Activated B cell treated with CpG ODN at 0.5 μM for 24 hours (primary cell): ENCODE data around the gene MYH7. TPM values are rescaled to one million over a fixed set of nuclear protein-coding genes. Genes with fewer than 3 reads are reported as not detected.
"Not testable (repeated sequence)": the region's sequence is repeated elsewhere in the genome, so short reads cannot be mapped to it uniquely, and the experiment has no call there.

Source experiments
- ATAC-seq: fragments of 200-7000 bp; cut with Tn5 transposase; one replicate; pipeline ENCODE4 v1.10.0; 2021; ENCODE audit warnings: low read depth, mild to moderate bottlenecking, moderate library complexity
- CTCF ChIA-PET: fragments of 350-600 bp; sonication (Branson Sonifier 250); formaldehyde crosslinking; loops from one replicate; lab custom pipeline; 2021; ENCODE audit warnings: antibody characterized with exemption; lab: Charles Lee
- POLR2A ChIA-PET: fragments of 350-600 bp; sonication (Branson Sonifier 250); formaldehyde crosslinking; loops from one replicate; lab custom pipeline; 2021; ENCODE audit warnings: antibody characterized with exemption; lab: Charles Lee
- DNase-seq: peaks from one replicate; pipeline ENCODE4 v3.0.0; 2022
- H3K27ac Mint-ChIP-seq: one replicate; pipeline ENCODE4 v1.8.0; 2020; ENCODE audit warnings: mixed read lengths
- H3K27me3 Mint-ChIP-seq: one replicate; pipeline ENCODE4 v1.8.0; 2021; ENCODE audit warnings: mixed read lengths
- H3K36me3 Mint-ChIP-seq: one replicate; pipeline ENCODE4 v1.8.0; 2021; ENCODE audit warnings: low read depth, mixed read lengths
- H3K4me1 Mint-ChIP-seq: one replicate; pipeline ENCODE4 v1.8.0; 2021; ENCODE audit warnings: mixed read lengths
- H3K4me3 Mint-ChIP-seq: one replicate; pipeline ENCODE4 v1.8.0; 2020; ENCODE audit warnings: mild to moderate bottlenecking, mixed read lengths
- H3K9me3 Mint-ChIP-seq: one replicate; pipeline ENCODE4 v1.8.0; 2020; ENCODE audit warnings: mixed read lengths
- intact Hi-C: fragments of 100-400 bp; cut with micrococcal nuclease; formaldehyde crosslinking; loops from one replicate; pipeline ENCODE4 v1.15.1; 2024
- total RNA-seq: library from RNA; stranded (reverse); gene quantifications from 2 replicates; pipeline ENCODE4 v1.2.3, GENCODE V29; 2022
- TF ChIP-seq, protein P1 (sequence below): fragments of 200-600 bp; IDR thresholded peaks from one replicate; pipeline ENCODE4 v1.8.0; 2022; ENCODE audit warnings: antibody characterized with exemption, mild to moderate bottlenecking

Gene MYH7
- total RNA-seq, 1 donor from 2014 or later = not detected

DNA sequence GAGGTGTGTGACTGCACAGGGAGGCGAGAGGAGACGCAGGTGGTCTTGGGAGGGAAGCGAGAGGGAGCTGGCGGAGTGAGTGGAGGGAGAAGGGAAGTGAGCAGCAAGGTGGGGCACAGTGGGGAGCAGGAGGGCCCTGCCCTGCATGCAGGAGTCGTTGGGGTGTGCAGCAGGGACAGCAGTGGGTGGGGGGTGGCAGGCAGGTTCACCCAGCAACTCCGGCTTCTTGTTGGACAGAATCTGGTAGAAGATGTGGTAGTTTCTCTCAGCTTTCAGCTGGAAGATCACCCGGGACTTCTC is 32.4 kb downstream of the MYH7 start:
- Mint-ChIP-seq H3K9me3 (no peaks in the 10 kb centered on the region), H3K27ac (no peak overlapping the region), H3K4me1 (peaks cover 16% of the 10 kb centered on the region), H3K27me3 (peaks cover 37% of the 10 kb centered on the region), H3K4me3 (no peak overlapping the region), H3K36me3 (no peaks in the 10 kb centered on the region)
- ATAC-seq (no peak), DNase-seq (no peak)
- intact Hi-C loops = no loop called here
- TF ChIP-seq, protein P1, sequence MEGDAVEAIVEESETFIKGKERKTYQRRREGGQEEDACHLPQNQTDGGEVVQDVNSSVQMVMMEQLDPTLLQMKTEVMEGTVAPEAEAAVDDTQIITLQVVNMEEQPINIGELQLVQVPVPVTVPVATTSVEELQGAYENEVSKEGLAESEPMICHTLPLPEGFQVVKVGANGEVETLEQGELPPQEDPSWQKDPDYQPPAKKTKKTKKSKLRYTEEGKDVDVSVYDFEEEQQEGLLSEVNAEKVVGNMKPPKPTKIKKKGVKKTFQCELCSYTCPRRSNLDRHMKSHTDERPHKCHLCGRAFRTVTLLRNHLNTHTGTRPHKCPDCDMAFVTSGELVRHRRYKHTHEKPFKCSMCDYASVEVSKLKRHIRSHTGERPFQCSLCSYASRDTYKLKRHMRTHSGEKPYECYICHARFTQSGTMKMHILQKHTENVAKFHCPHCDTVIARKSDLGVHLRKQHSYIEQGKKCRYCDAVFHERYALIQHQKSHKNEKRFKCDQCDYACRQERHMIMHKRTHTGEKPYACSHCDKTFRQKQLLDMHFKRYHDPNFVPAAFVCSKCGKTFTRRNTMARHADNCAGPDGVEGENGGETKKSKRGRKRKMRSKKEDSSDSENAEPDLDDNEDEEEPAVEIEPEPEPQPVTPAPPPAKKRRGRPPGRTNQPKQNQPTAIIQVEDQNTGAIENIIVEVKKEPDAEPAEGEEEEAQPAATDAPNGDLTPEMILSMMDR = no peak
- POLR2A ChIA-PET = no interaction called here
- CTCF ChIA-PET = no interaction called here

DNA sequence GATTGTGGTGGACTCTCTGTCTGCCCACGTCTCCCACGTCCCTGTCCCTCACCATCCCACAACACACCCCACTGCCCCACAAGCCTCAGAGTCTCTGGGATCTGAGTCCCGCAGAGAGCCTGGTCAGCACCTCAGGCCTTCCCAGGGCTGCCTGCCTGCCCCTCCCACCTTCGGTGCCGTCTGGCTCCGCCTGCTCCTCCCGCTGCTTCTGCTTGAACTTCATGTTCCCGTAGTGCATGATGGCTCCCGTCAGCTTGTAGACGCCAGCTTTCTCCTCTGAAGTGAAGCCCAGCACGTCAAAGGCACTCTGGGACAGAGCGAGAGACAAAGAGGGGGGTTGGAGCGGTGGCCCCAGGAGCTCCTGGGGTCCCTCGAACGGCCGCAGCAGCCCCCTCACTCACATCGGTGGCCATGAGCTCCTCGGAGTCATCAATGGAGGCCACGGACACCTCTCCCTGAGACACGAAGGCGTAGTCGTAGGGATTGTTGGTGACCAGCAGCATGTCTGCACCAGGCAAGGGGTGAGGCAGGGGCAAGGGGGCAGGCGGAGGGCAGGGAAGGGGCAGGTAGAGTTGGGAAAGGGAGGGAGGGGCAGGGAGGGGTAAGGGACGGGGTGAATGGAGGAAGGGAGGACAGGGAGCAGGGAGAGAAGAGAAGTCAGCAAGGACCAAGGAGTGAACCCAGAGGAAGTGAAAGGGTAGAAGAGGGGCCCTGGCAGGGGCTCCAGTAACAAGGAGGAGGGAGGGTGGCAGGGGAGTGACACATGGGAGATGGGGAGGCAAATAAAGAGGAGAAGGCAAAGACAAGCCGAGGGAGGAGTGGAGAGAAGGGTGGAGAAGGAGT is 32.9 kb downstream of the MYH7 start:
- Mint-ChIP-seq H3K4me1 (peaks cover 16% of the 10 kb centered on the region), H3K27ac (no peak overlapping the region), H3K36me3 (no peaks in the 10 kb centered on the region), H3K4me3 (no peak overlapping the region), H3K27me3 (peaks cover 36% of the 10 kb centered on the region), H3K9me3 (no peaks in the 10 kb centered on the region)
- ChIA-PET CTCF (no interaction called here), POLR2A (no interaction called here)
- DNase-seq (no peak), ATAC-seq (no peak)
- intact Hi-C loops = no loop called here
- TF ChIP-seq, protein P1 = no peak

DNA sequence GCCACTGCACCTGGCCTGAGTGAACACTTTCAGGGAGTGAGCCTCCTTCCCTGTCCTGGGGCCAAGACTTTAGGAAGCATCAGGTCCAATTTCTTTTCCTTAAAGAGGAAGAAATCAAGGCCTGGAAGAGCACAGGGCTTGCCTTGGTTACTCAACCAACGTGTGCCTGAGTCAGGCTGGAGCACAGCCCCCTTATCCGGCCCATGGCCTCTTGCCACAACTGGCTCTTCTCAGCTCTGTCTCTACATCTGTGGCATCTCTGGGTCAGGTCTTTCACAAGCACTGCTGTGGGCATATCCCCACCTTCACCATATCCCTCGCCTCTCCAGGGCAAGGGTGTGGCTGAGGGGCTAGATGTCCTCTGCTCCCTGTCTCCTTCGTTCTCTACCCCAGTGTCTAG is 34.2 kb downstream of the MYH7 start:
- H3K36me3 Mint-ChIP-seq = no peaks in the 10 kb centered on the region
- POLR2A ChIA-PET = no interaction called here

DNA sequence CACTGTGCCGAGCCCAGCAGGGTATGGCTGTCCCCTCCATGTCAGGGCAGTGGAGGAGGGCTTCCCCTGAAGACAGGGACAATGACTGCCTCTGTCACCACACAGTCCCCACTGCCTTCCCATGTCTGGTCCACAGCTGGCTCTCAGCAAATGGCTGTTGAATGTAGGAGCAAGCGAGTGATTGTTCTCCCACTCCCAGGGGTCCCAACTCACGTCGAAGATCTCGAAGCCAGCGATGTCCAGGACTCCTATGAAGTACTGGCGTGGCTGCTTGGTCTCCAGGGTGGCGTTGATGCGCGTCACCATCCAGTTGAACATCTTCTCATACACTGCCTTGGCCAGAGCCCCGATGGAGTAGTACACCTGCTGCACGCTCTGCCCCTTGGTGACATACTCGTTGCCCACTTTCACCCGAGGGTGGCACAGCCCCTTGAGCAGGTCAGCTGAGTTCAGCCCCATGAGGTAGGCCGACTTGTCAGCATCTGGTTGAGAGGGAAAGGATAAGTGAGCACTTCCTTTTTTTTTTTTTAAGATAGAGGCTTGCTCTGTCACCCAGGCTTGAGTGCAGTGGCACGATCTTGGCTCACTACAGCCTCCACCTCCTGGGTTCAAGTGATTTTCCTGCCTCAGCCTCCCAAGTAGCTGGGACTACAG is 34.8 kb downstream of the MYH7 start:
- DNase-seq, H3K36me3 Mint-ChIP-seq, ATAC-seq, H3K27ac Mint-ChIP-seq, intact Hi-C loops, H3K4me3 Mint-ChIP-seq, POLR2A ChIA-PET, H3K4me1 Mint-ChIP-seq, CTCF ChIA-PET, H3K9me3 Mint-ChIP-seq: not testable (repeated sequence)
- H3K27me3 Mint-ChIP-seq = peaks cover 27% of the 10 kb centered on the region

More for the DNA sequence above, 34.2 kb downstream of the MYH7 start:
- TF ChIP-seq, protein P1 = no peak
- Mint-ChIP-seq H3K9me3 (no peaks in the 10 kb centered on the region), H3K4me1 (peaks cover 11% of the 10 kb centered on the region), H3K4me3 (no peak overlapping the region), H3K27me3 (peaks cover 31% of the 10 kb centered on the region), H3K27ac (no peak overlapping the region)
- CTCF ChIA-PET = no interaction called here
- intact Hi-C loops = no loop called here
- no peak for DNase-seq
- ATAC-seq = no peak

DNA sequence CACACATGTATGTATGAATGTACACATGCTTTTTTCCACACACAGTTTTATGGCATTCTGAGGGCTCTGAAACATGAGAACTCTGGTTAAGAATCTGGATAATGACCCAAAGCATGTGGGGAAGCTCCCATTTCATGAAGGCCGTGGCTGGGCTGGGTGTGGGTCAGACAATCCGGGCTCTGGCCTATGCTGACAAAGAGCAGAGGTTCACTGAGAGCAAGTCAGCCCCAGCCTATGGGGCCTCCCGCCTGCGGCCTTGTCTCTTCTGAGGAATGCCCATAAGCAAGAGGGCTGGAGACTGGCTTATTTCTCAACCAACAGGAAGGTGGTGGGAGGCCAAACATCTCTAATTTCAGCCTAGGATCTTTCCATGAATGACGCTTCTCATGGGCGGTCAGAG is 35.9 kb downstream of the MYH7 start:
- DNase-seq (no peak), ATAC-seq (no peak)
- TF ChIP-seq, protein P1 = no peak
- Mint-ChIP-seq H3K4me3 (no peak overlapping the region), H3K27ac (no peak overlapping the region), H3K4me1 (peaks cover 2% of the 10 kb centered on the region), H3K36me3 (no peaks in the 10 kb centered on the region), H3K9me3 (no peaks in the 10 kb centered on the region), H3K27me3 (peaks cover 22% of the 10 kb centered on the region)
- intact Hi-C loops = no loop called here
- POLR2A ChIA-PET = no interaction called here
- CTCF ChIA-PET = no interaction called here
